GM21723 (cell line): ENCODE measurements around the gene IGSF6.
A peak's percentile ranks its signal among the peaks of the same experiment; 100 is the strongest.

ENCODE experiments used
- ATAC-seq: cut with Tn5 transposase; IDR thresholded peaks from one replicate; pipeline ENCODE4 v1.9.1; 2021; ENCODE audit warnings: mild to moderate bottlenecking, moderate library complexity; ENCODE audit not compliant: unreplicated experiment

IGSF6 gene

DNA sequence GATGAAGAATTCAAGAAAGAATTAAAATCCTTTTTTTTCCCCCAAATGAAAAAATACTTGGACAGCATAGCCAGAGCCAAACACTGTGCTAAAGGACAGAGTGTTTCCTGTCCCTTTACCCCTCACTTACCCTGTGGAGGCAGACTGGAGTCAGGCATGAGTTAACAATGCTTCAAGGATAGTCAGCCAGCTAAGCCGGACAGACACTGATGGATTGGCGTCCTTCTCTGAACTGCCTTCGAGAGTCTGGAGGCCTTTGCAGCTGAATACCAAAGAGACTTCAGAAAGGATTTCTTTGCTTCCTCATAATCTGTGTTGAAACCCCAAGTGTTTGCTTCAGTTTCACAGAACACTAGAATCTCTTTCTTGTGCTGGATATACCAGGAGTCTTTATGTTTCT, 48.5 kb downstream of the IGSF6 start:
- ATAC-seq = no peak

DNA sequence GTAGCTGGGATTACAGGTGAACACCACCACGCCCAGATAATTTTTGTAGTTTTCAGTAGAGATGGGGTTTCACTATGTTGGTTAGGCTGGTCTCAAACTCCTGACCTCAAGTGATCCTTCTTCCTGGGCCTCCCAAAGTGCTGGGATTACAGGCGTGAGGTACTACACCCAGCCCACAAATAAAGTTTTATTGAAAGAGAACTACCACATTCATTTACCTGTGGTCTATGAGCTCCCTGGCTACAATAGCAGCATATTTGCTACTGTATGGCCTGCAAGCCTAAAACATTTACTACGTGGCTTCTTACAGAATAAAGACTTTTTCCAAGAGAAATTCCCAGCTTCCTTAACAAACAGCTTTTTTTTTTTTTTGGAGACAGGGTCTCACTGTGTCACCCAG, 49.6 kb downstream of the IGSF6 start:
- ATAC-seq = no peak

GRCh38 chr16:21600031-21600773, 52.2 kb downstream of the IGSF6 start:
- peak; percentile 32 for ATAC-seq

- ATAC-seq = peak; percentile 88
Measured at GRCh38 chr16:21599122-21600030, 53.0 kb downstream of the IGSF6 start, which contains the start of gene METTL9. TSS of gene METTL9 (plus strand) at chr16:21599577. CDS start at chr16:21599734, 157 bp downstream.

- ATAC-seq = peak; percentile 2
Measured at GRCh38 chr16:21598701-21599121, 53.7 kb downstream of the IGSF6 start.

GRCh38 chr16:21598206-21598605, 54.2 kb downstream of the IGSF6 start:
- ATAC-seq = no peak

- no peak for ATAC-seq
Measured at GRCh38 chr16:21597561-21598030, 54.8 kb downstream of the IGSF6 start.

GRCh38 chr16:21593530-21594289, 58.7 kb downstream of the IGSF6 start:
- no peak for ATAC-seq

GRCh38 chr16:21592191-21592590, 60.2 kb downstream of the IGSF6 start:
- no peak for ATAC-seq

- ATAC-seq = no peak
Measured at GRCh38 chr16:21590796-21591195, 61.6 kb downstream of the IGSF6 start.

DNA sequence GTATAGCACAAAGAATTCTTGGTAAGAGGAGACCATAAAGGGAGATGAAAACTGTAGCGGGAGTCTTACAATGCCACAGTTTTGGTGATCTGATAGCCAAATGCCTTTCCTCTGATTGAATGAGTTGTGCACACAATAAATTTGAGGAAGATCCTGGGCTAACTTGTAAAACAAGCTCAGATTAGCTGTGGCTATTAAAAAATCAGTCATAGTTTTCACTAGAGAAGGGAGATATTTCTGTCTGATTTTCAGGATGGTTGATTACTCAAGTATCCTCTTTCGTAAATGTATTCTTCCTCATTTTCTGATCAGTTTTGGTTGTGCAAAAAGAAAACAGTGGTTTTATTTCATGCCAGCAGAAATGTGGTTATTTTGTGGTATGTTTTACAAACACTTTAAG, 62.1 kb downstream of the IGSF6 start:
- no peak for ATAC-seq

DNA sequence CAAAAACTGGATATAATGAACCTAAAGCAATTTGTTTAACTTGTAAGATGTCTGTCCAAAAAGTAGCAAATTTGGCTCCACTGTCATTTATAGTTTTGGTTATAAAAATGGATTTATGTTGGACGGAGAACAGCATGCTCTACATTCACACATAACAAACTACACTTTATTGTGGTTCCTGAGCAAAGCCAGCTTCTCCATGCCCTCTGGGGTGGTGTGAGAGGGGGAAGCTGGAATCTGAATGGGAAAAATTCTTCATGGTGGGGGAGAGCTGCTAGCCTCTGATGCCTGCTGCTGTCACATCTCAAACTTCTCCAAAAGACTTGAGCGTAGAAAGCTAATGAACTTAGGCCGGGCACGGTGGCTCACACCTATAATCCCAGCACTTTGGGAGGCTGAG, 62.9 kb downstream of the IGSF6 start:
- no peak for ATAC-seq
